Measurements from ENCODE around the gene RBMX. TPM values are rescaled to one million over a fixed set of nuclear protein-coding genes. Genes with fewer than 3 reads are reported as not detected.
"Not testable (repeated sequence)": the region's sequence is repeated elsewhere in the genome, so short reads cannot be mapped to it uniquely, and the experiment has no call there.

Gene RBMX
- total RNA-seq, 1 donor from 2014 or later = 109 TPM

- DNase-seq (ENCODE audit: low spot score) = no peak
These were observed 2.1 kb downstream of the RBMX start for GRCh38 chrX:136878423-136878822.

- DNase-seq (ENCODE audit: low spot score) = not testable (repeated sequence)
These were observed 6.4 kb downstream of the RBMX start for GRCh38 chrX:136874114-136874513.

- not testable (repeated sequence) for DNase-seq (ENCODE audit: low spot score)
These were observed 7.3 kb downstream of the RBMX start for GRCh38 chrX:136873210-136873609.

GRCh38 chrX:136872091-136872700 is 8.3 kb downstream of the RBMX start:
- no peak for DNase-seq (ENCODE audit: low spot score)

- DNase-seq (ENCODE audit: low spot score) = no peak
These were observed 10.5 kb downstream of the RBMX start for GRCh38 chrX:136870064-136870463.

- DNase-seq (ENCODE audit: low spot score) = no peak
These were observed 12.1 kb downstream of the RBMX start for GRCh38 chrX:136868283-136869055.

GRCh38 chrX:136867518-136867917 is 13.0 kb downstream of the RBMX start:
- no peak for DNase-seq (ENCODE audit: low spot score)

- DNase-seq (ENCODE audit: low spot score) = no peak
These were observed 13.4 kb downstream of the RBMX start for GRCh38 chrX:136867096-136867491.

- no peak for DNase-seq (ENCODE audit: low spot score)
These were observed 14.0 kb downstream of the RBMX start for GRCh38 chrX:136866337-136867095.

GRCh38 chrX:136865270-136866158 is 15.0 kb downstream of the RBMX start:
- DNase-seq (ENCODE audit: low spot score) = no peak

- no peak for DNase-seq (ENCODE audit: low spot score)
These were observed 16.7 kb downstream of the RBMX start for GRCh38 chrX:136863826-136864225.

- no peak for DNase-seq (ENCODE audit: low spot score)
These were observed 18.0 kb downstream of the RBMX start for GRCh38 chrX:136862546-136862945.

GRCh38 chrX:136861877-136862276 is 18.6 kb downstream of the RBMX start:
- DNase-seq (ENCODE audit: low spot score) = no peak

GRCh38 chrX:136858007-136858756 is 22.3 kb downstream of the RBMX start:
- DNase-seq (ENCODE audit: low spot score) = no peak

- no peak for DNase-seq (ENCODE audit: low spot score)
These were observed 24.0 kb downstream of the RBMX start for GRCh38 chrX:136856551-136856950.

- DNase-seq (ENCODE audit: low spot score) = no peak
These were observed 24.5 kb downstream of the RBMX start for GRCh38 chrX:136856050-136856449.

GRCh38 chrX:136851526-136851925 is 29.0 kb downstream of the RBMX start:
- DNase-seq (ENCODE audit: low spot score) = no peak

- no peak for DNase-seq (ENCODE audit: low spot score)
These were observed 29.9 kb downstream of the RBMX start for GRCh38 chrX:136850441-136851175.

- DNase-seq (ENCODE audit: low spot score) = no peak
These were observed 31.1 kb downstream of the RBMX start for GRCh38 chrX:136849395-136849794.

- no peak for DNase-seq (ENCODE audit: low spot score)
These were observed 32.7 kb downstream of the RBMX start for GRCh38 chrX:136847874-136848273.
